ENCODE data around the gene TAF1B.

DNA sequence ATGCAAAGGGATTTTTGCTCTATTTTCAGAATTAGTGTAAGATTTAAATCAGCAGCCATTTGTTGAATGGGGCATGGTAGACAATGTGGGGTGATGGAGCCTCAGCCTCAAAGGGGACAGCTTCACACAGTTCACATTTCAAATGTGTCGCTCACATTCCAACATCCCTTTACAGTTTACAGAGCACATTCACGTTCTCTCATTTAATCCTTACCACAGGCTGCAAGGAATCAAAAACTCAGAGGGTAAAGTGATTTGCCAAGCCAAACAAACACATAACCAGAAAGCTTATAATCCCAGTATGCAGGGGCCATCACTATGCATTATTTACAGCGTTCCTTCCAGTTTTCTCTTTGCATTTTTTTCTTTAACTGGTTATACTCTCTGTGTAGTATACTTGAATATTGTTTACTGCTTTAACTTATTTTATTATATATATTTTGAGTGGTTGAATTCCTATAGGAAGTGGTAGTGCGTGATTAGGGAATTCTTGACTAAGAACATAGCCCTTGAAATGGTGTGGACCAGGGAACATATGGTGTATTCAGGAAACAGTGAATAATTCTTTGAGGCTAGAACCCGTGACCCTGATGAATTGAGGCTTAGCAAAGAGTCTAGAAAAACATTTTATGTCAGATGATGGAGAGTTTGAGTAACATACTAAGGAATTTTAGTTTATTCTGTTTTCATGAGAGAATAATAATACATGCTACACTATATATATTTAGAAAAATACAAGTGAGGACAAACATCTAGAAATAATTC is 18.1 kb upstream of the TAF1B start:
- TF ChIP-seq, protein P1, sequence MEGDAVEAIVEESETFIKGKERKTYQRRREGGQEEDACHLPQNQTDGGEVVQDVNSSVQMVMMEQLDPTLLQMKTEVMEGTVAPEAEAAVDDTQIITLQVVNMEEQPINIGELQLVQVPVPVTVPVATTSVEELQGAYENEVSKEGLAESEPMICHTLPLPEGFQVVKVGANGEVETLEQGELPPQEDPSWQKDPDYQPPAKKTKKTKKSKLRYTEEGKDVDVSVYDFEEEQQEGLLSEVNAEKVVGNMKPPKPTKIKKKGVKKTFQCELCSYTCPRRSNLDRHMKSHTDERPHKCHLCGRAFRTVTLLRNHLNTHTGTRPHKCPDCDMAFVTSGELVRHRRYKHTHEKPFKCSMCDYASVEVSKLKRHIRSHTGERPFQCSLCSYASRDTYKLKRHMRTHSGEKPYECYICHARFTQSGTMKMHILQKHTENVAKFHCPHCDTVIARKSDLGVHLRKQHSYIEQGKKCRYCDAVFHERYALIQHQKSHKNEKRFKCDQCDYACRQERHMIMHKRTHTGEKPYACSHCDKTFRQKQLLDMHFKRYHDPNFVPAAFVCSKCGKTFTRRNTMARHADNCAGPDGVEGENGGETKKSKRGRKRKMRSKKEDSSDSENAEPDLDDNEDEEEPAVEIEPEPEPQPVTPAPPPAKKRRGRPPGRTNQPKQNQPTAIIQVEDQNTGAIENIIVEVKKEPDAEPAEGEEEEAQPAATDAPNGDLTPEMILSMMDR (IDR thresholded peaks at IDR 0.05), result no peak
- TF ChIP-seq EZH2 (IDR thresholded peaks at IDR 0.05), result no peak

All from neural progenitor cell (in vitro differentiated cells).